Activated CD8-positive, alpha-beta T cell treated with anti-CD3 and anti-CD28 coated beads for 36 hours (primary cell): ENCODE results near the gene PIP5KL1. TPM values are rescaled to one million over a fixed set of nuclear protein-coding genes. Genes with fewer than 3 reads are reported as not detected.

Experiments
- ATAC-seq: fragments of 200-7000 bp; cut with Tn5 transposase; one replicate; pipeline ENCODE4 v1.10.0; 2021; ENCODE audit warnings: mild to moderate bottlenecking, moderate library complexity
- CTCF ChIA-PET: fragments of 350-600 bp; sonication (Branson Sonifier 250); formaldehyde crosslinking; loops from one replicate; lab custom pipeline; 2021; ENCODE audit warnings: antibody characterized with exemption; lab: Charles Lee
- POLR2A ChIA-PET: fragments of 350-600 bp; sonication (Branson Sonifier 250); formaldehyde crosslinking; loops from one replicate; lab custom pipeline; 2021; ENCODE audit warnings: antibody characterized with exemption; lab: Charles Lee
- DNase-seq: peaks from one replicate; pipeline ENCODE4 v3.0.0-alpha.2; 2020
- H3K27ac Mint-ChIP-seq: one replicate; pipeline ENCODE4 v1.8.0; 2021; ENCODE audit warnings: mild to moderate bottlenecking, mixed read lengths
- H3K27me3 Mint-ChIP-seq: one replicate; pipeline ENCODE4 v1.8.0; 2021; ENCODE audit warnings: mixed read lengths
- H3K36me3 Mint-ChIP-seq: one replicate; pipeline ENCODE4 v1.8.0; 2021; ENCODE audit warnings: low read depth, mixed read lengths
- H3K4me1 Mint-ChIP-seq: one replicate; pipeline ENCODE4 v1.8.0; 2021; ENCODE audit warnings: low read depth, mixed read lengths
- H3K4me3 Mint-ChIP-seq: one replicate; pipeline ENCODE4 v1.8.0; 2021; ENCODE audit warnings: mild to moderate bottlenecking, moderate library complexity, mixed read lengths
- H3K9me3 Mint-ChIP-seq: one replicate; pipeline ENCODE4 v1.8.0; 2021; ENCODE audit warnings: mixed read lengths
- intact Hi-C: fragments of 100-400 bp; cut with micrococcal nuclease; formaldehyde crosslinking; loops from one replicate; pipeline ENCODE4 v1.10.0; 2022
- total RNA-seq, 2 experiments: library from RNA; stranded (reverse); gene quantifications; one replicate each; pipeline ENCODE4 v1.2.3, GENCODE V29; 2021
- TF ChIP-seq, protein P1 (sequence below): fragments of 200-600 bp; IDR thresholded peaks from one replicate; pipeline ENCODE4 v1.8.0; 2022; ENCODE audit warnings: antibody characterized with exemption, mild to moderate bottlenecking

PIP5KL1 gene
- total RNA-seq, 2 experiments from 2014 or later, result 1.7 to 2.5 TPM

GRCh38 chr9:127945942-127946341 is 15.4 kb upstream of the PIP5KL1 start:
- Mint-ChIP-seq H3K27ac (peak overlapping the region; percentile 28), H3K4me3 (no peak overlapping the region), H3K4me1 (peaks cover 47% of the 10 kb centered on the region), H3K9me3 (no peaks in the 10 kb centered on the region), H3K27me3 (no peaks in the 10 kb centered on the region), H3K36me3 (peaks cover 41% of the 10 kb centered on the region)
- TF ChIP-seq, protein P1, sequence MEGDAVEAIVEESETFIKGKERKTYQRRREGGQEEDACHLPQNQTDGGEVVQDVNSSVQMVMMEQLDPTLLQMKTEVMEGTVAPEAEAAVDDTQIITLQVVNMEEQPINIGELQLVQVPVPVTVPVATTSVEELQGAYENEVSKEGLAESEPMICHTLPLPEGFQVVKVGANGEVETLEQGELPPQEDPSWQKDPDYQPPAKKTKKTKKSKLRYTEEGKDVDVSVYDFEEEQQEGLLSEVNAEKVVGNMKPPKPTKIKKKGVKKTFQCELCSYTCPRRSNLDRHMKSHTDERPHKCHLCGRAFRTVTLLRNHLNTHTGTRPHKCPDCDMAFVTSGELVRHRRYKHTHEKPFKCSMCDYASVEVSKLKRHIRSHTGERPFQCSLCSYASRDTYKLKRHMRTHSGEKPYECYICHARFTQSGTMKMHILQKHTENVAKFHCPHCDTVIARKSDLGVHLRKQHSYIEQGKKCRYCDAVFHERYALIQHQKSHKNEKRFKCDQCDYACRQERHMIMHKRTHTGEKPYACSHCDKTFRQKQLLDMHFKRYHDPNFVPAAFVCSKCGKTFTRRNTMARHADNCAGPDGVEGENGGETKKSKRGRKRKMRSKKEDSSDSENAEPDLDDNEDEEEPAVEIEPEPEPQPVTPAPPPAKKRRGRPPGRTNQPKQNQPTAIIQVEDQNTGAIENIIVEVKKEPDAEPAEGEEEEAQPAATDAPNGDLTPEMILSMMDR, result no peak
- ChIA-PET POLR2A (no interaction called here), CTCF (interaction anchor here (1.2 to 30.0 kb wide), 4 partner anchors 12 to 172 kb away, joined by 4 to 631 read pairs (median 92); no protein-coding TSS in a partner anchor)
- intact Hi-C loops, result no loop called here
- DNase-seq, result no peak
- ATAC-seq, result no peak

- H3K36me3 Mint-ChIP-seq, result peaks cover 39% of the 10 kb centered on the region
- TF ChIP-seq, protein P1, result no peak
Measured at GRCh38 chr9:127945338-127945737, 14.8 kb upstream of the PIP5KL1 start.

DNA sequence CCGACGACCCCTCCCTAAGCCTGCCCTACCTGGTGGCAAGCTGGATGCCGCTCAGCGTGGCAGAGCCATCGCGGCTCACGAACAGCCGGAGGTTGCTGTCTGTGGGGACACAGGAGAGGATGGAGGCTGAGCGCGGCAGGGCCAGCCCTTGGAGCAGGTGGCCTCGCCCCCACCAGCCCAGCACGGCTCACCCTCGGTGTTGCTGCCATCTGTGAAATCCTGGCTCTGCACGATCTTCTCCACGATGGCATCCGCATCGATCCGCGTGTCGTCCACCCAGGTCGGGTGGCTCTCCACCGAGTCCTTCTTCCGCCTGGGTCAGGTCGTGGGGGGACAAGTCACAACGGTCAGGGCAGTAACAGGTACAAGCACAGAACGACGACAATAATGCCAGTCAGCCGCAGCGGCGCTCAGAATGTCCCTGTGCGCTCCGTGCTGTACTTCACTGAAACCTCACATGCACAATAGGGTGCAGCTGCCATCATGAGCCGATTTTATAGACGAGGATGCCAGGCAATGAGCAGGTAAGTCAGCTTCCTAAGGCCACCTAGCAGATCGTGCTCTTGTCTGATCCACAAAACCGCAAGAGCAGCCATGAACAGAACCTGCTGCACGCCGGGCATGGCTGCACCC is 14.1 kb upstream of the PIP5KL1 start:
- no peak for DNase-seq
- CTCF ChIA-PET, result interaction anchor here (0.9 to 30.0 kb wide), 16 partner anchors 11 to 173 kb away, joined by 3 to 631 read pairs (median 8); partner anchors contain the start of genes EEIG1, NAIF1 and SLC25A25
- peaks cover 37% of the 10 kb centered on the region for H3K36me3 Mint-ChIP-seq
- TF ChIP-seq, protein P1, result no peak
- H3K9me3 Mint-ChIP-seq, result no peaks in the 10 kb centered on the region
- peaks cover 35% of the 10 kb centered on the region for H3K4me1 Mint-ChIP-seq
- H3K27me3 Mint-ChIP-seq, result no peaks in the 10 kb centered on the region
- intact Hi-C loops, result loop anchor here (5.0 kb wide), 1 partner anchor 93 kb away; no protein-coding TSS in a partner anchor
- no peak for ATAC-seq
- no peak overlapping the region for H3K4me3 Mint-ChIP-seq
- peak overlapping the region; percentile 59 for H3K27ac Mint-ChIP-seq
- POLR2A ChIA-PET, result interaction anchor here (0.9 to 1.9 kb wide), 5 partner anchors 20 to 148 kb away, joined by 3 to 12 read pairs (median 3); no protein-coding TSS in a partner anchor

More at GRCh38 chr9:127945338-127945737, 14.8 kb upstream of the PIP5KL1 start:
- ChIA-PET POLR2A (interaction anchor here (1.0 kb wide), 1 partner anchor 147 kb away, joined by 3 read pairs; no protein-coding TSS in a partner anchor), CTCF (interaction anchor here (1.2 to 30.0 kb wide), 5 partner anchors 12 to 98 kb away, joined by 4 to 631 read pairs (median 24); no protein-coding TSS in a partner anchor)
- Mint-ChIP-seq H3K27me3 (no peaks in the 10 kb centered on the region), H3K9me3 (no peaks in the 10 kb centered on the region), H3K4me1 (peaks cover 41% of the 10 kb centered on the region), H3K27ac (peak overlapping the region; percentile 28), H3K4me3 (no peak overlapping the region)
- DNase-seq, result no peak
- intact Hi-C loops, result no loop called here
- no peak for ATAC-seq

DNA sequence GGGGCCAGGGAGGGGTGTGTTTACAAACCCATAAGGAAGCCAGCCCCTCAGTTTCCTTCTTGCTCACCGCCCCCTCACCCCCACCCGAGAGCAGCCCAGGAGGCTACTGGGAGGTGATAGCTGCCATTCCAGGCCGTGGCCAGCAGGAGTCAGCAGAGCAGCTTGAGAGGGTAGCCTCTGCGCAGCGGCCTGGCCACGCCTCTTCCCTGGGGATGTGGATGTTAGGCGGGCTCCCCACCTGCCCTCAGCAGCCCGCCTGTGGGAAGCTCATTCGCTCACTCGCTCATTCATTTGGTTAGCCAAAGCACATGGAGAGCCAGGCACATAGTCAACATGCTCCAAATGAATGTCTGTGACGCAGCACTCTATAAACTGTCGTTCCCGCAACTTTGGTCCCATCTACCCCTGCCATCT is 13.2 kb upstream of the PIP5KL1 start:
- Mint-ChIP-seq H3K4me3 (no peak overlapping the region), H3K36me3 (peaks cover 36% of the 10 kb centered on the region), H3K27me3 (no peaks in the 10 kb centered on the region), H3K27ac (peak overlapping the region; percentile 86), H3K4me1 (peaks cover 29% of the 10 kb centered on the region), H3K9me3 (no peaks in the 10 kb centered on the region)
- TF ChIP-seq, protein P1, result peak; percentile 95
- CTCF ChIA-PET, result interaction anchor here (0.6 to 30.0 kb wide), 32 partner anchors 10 to 488 kb away, joined by 3 to 631 read pairs (median 5); partner anchors contain the start of genes EEIG1, NAIF1, PIP5KL1 and SLC25A25
- DNase-seq (peak; percentile 88), ATAC-seq (peak; percentile 93)
- POLR2A ChIA-PET, result interaction anchor here (0.9 to 1.9 kb wide), 6 partner anchors 21 to 96 kb away, joined by 3 to 12 read pairs (median 3); partner anchors contain the start of gene EEIG1
- intact Hi-C loops, result loop anchor here (5.0 kb wide), 1 partner anchor 94 kb away; no protein-coding TSS in a partner anchor
